Measurements from ENCODE around the gene ZC3H6. TPM values are rescaled to one million over a fixed set of nuclear protein-coding genes. Genes with fewer than 3 reads are reported as not detected.

Gene ZC3H6
- total and polyA plus RNA-seq, 2 of the 13 experiments (the other 11 are each of a cell fraction or from before 2014, with no cell fraction given), result 0.71 to 0.93 TPM

DNA sequence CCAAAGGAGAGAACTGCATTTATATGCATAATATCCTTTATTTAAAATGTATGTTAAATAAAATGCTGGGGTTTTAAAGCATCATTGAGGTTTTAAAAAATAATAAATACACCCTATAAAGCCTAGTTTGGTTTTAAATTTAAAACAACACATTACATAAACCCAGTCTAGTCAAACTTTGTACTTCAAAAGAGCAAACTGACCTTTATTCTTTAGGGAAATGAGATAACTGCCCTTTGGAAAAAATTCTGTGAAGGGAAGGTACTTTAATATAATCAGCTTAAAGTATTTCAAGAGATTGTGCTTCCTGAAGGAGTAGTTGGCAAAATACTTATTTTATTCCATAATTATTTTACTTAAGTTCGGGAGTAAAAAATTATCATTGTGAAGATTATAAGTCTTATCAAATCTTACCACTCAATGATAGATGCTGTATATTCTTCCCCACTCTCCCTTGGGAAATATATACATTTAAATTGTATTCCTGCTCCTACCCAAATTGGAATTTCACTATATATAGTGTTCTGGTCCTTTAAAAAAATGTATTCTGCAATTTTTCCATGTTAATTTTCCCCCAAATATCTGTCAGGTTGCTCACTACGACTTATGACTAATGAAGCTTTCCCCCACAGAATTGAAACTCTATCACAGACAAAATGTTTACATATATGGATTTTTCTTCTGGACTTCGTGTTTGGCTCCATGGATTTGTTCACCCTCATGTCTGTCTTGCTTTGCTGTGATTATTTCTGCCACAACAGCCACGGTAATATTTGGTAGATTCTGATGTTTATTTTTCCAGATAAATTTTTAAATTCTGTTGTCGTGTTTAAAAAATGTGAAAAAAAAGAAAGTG lies 42.1 kb downstream of the ZC3H6 start (continued):
- TF ChIP-seq, protein P1, sequence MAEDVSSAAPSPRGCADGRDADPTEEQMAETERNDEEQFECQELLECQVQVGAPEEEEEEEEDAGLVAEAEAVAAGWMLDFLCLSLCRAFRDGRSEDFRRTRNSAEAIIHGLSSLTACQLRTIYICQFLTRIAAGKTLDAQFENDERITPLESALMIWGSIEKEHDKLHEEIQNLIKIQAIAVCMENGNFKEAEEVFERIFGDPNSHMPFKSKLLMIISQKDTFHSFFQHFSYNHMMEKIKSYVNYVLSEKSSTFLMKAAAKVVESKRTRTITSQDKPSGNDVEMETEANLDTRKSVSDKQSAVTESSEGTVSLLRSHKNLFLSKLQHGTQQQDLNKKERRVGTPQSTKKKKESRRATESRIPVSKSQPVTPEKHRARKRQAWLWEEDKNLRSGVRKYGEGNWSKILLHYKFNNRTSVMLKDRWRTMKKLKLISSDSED (CRISPR knock-in tag; IDR thresholded peaks at IDR 0.05), result no peak
- TF ChIP-seq HIVEP1 (CRISPR knock-in tag; IDR thresholded peaks at IDR 0.05), result no peak
- TF ChIP-seq ADNP (CRISPR knock-in tag; IDR thresholded peaks at IDR 0.05), result no peak
- no peak for TF ChIP-seq TAF15 (IDR thresholded peaks at IDR 0.05; ENCODE audit: low read depth, low read length, poor library complexity, severe bottlenecking)
- no peak for TF ChIP-seq SOX13 (IDR thresholded peaks at IDR 0.05)
- peak in 1 of 2 experiments; percentile 70; a peak in 1 of 4 replicates for TF ChIP-seq SOX13 (CRISPR knock-in tag; conservative IDR thresholded peaks at IDR 0.05 in 1 of 2, IDR thresholded peaks at IDR 0.05 in 1 of 2)
- no peak for TF ChIP-seq ZNF549 (CRISPR knock-in tag; IDR thresholded peaks at IDR 0.05)
- TF ChIP-seq, protein P2, sequence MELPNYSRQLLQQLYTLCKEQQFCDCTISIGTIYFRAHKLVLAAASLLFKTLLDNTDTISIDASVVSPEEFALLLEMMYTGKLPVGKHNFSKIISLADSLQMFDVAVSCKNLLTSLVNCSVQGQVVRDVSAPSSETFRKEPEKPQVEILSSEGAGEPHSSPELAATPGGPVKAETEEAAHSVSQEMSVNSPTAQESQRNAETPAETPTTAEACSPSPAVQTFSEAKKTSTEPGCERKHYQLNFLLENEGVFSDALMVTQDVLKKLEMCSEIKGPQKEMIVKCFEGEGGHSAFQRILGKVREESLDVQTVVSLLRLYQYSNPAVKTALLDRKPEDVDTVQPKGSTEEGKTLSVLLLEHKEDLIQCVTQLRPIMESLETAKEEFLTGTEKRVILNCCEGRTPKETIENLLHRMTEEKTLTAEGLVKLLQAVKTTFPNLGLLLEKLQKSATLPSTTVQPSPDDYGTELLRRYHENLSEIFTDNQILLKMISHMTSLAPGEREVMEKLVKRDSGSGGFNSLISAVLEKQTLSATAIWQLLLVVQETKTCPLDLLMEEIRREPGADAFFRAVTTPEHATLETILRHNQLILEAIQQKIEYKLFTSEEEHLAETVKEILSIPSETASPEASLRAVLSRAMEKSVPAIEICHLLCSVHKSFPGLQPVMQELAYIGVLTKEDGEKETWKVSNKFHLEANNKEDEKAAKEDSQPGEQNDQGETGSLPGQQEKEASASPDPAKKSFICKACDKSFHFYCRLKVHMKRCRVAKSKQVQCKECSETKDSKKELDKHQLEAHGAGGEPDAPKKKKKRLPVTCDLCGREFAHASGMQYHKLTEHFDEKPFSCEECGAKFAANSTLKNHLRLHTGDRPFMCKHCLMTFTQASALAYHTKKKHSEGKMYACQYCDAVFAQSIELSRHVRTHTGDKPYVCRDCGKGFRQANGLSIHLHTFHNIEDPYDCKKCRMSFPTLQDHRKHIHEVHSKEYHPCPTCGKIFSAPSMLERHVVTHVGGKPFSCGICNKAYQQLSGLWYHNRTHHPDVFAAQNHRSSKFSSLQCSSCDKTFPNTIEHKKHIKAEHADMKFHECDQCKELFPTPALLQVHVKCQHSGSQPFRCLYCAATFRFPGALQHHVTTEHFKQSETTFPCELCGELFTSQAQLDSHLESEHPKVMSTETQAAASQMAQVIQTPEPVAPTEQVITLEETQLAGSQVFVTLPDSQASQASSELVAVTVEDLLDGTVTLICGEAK (IDR thresholded peaks at IDR 0.05), result no peak
- TF ChIP-seq, protein P2 (CRISPR knock-in tag; IDR thresholded peaks at IDR 0.05), result no peak
- TF ChIP-seq PAF1 (CRISPR knock-in tag; IDR thresholded peaks at IDR 0.05), result no peak
- TF ChIP-seq, protein P3, sequence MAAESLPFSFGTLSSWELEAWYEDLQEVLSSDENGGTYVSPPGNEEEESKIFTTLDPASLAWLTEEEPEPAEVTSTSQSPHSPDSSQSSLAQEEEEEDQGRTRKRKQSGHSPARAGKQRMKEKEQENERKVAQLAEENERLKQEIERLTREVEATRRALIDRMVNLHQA (CRISPR knock-in tag; IDR thresholded peaks at IDR 0.05), result peak; percentile 27; the same call in 1 of the 2 replicates
- TF ChIP-seq ZBTB7B (CRISPR knock-in tag; IDR thresholded peaks at IDR 0.05), result no peak
- TF ChIP-seq, protein P4, sequence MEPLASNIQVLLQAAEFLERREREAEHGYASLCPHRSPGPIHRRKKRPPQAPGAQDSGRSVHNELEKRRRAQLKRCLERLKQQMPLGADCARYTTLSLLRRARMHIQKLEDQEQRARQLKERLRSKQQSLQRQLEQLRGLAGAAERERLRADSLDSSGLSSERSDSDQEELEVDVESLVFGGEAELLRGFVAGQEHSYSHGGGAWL (CRISPR knock-in tag; IDR thresholded peaks at IDR 0.05), result no peak
- TF ChIP-seq, protein P5, sequence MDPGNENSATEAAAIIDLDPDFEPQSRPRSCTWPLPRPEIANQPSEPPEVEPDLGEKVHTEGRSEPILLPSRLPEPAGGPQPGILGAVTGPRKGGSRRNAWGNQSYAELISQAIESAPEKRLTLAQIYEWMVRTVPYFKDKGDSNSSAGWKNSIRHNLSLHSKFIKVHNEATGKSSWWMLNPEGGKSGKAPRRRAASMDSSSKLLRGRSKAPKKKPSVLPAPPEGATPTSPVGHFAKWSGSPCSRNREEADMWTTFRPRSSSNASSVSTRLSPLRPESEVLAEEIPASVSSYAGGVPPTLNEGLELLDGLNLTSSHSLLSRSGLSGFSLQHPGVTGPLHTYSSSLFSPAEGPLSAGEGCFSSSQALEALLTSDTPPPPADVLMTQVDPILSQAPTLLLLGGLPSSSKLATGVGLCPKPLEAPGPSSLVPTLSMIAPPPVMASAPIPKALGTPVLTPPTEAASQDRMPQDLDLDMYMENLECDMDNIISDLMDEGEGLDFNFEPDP (CRISPR knock-in tag; conservative IDR thresholded peaks at IDR 0.05), result no peak
- no peak for TF ChIP-seq KDM1A (CRISPR knock-in tag; IDR thresholded peaks at IDR 0.05)
